Mammary epithelial cell (primary cell): ENCODE results near the gene TMEM131L.

Experiments used
- EZH2 ChIP-seq: IDR thresholded peaks from 2 replicates; pipeline ENCODE4 v1.6.1; 2012; ENCODE audit warnings: low read length, inconsistent platforms, borderline replicate concordance
- TF ChIP-seq, protein P1 (sequence below), 2 donors: IDR thresholded peaks in 1 of 2; conservative IDR thresholded peaks in 1 of 2; 2 replicates each; pipeline ENCODE4 v1.5.1; 2011 to 2012; ENCODE audit warnings: inconsistent platforms in 2 of 2, low read length in 2 of 2, mild to moderate bottlenecking in 2 of 2, control low read depth in 1 of 2, low read depth in 1 of 2; ENCODE audit not compliant: insufficient read depth in 1 of 2; ENCODE audit errors: extremely low read depth in 1 of 2

DNA sequence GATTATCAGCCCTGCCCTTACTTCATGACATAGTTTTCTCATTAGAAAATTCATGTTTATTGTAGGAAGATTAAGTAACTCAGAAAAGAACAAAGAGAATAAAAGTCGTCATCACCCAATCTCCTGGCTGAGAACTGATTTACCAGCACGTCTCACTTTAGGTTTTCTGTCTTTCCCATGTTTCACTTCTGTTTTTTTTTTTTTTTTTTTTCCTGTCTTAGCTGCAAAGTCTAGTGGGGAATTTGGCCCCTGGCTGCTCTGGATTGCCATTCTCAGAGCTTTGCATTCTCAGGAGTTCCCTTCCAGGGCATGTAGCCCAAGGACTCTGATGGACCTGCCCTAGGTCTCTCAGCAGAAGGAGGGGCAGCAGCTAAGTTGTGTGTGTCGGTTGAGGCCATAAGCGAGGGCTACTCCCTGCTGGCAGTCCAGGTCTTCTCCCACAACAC is 57.8 kb downstream of the TMEM131L start:
- TF ChIP-seq, protein P1, sequence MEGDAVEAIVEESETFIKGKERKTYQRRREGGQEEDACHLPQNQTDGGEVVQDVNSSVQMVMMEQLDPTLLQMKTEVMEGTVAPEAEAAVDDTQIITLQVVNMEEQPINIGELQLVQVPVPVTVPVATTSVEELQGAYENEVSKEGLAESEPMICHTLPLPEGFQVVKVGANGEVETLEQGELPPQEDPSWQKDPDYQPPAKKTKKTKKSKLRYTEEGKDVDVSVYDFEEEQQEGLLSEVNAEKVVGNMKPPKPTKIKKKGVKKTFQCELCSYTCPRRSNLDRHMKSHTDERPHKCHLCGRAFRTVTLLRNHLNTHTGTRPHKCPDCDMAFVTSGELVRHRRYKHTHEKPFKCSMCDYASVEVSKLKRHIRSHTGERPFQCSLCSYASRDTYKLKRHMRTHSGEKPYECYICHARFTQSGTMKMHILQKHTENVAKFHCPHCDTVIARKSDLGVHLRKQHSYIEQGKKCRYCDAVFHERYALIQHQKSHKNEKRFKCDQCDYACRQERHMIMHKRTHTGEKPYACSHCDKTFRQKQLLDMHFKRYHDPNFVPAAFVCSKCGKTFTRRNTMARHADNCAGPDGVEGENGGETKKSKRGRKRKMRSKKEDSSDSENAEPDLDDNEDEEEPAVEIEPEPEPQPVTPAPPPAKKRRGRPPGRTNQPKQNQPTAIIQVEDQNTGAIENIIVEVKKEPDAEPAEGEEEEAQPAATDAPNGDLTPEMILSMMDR (conservative IDR thresholded peaks at IDR 0.05 in 1 of 2, IDR thresholded peaks at IDR 0.05 in 1 of 2; ENCODE audit: extremely low read depth in 1 of 2, insufficient read depth in 1 of 2, low read depth in 1 of 2, low read length in 2 of 2), result no peak
- no peak for TF ChIP-seq EZH2
